ENCODE measurements around the gene VILL. TPM values are rescaled to one million over a fixed set of nuclear protein-coding genes. Genes with fewer than 3 reads are reported as not detected.

VILL gene
- total and polyA plus RNA-seq, 10 of the 15 experiments (the other 5 are each of a cell fraction or from before 2014, with no cell fraction given): 0.15 to 5.4 (median 2.1) TPM; not detected in 1

DNA sequence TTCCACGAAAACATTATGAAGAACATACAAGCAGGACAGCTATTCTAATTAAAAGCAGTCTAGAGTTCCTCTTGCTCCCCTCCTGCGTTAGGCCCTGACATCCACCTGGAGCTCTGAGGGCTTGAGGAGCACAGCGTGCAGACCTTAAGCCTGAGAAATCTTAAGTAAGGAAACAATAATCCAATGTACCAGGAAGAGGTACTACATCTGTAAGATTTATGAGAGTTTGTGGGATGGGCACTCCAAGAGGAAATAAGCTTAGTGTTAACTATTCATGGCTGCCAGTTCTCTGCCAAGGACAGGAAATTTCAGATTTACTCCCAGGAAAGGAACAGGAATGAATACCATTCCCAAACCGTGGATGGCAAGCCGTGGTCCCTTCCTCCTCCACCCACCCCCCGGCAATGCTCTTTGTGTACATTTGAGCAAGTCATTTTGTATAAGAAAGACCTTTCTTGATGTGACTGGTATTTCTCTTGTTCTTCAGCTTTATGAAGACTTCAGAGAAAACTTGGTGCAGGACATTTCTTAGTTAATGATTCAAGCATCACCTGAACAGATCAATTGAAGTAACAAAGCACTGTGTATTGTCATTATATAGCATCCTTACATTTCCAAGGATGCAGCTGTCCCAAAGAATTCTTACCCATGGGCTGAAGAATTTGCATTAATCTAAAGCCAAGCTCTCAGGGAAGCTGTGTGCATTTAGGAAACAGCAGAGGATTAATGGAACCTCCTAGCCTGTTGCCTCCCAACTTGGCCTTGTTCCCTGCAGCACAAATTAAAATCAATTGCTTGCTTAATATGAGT is 28.8 kb upstream of the VILL start:
- H3K4me2 ChIP-seq (ENCODE audit: control insufficient read depth, insufficient read depth): no peak overlapping the region
- SMC1A ChIA-PET (ENCODE audit: uncharacterized antibody, unreplicated experiment): no interaction called here
- no peak overlapping the region for H2AFZ ChIP-seq (ENCODE audit: control insufficient read depth, low read depth, low read length)
- H3K9me3 ChIP-seq (replicated peaks; ENCODE audit: control insufficient read depth, insufficient read depth, low read length): no peaks in the 10 kb centered on the region
- ATAC-seq (no peak), FAIRE-seq (no peak), DNase-seq (ENCODE audit: low read depth, low spot score) (no peak)
- intact Hi-C loops (cut with micrococcal nuclease; ENCODE audit: unreplicated experiment) (no loop called here), in situ Hi-C loops (cut with MboI) (loop anchor here (5.0 kb wide), 1 partner anchor 105 kb away; no protein-coding TSS in a partner anchor)
- H3K27ac ChIP-seq (ENCODE audit: control insufficient read depth, insufficient read depth): no peak overlapping the region
- POLR2A ChIA-PET: no interaction called here
- no peak overlapping the region for H3K4me3 ChIP-seq
- no peaks in the 10 kb centered on the region; a peak in 1 of 4 replicates for H3K27me3 ChIP-seq (replicated peaks in 1 of 2; ENCODE audit: control insufficient read depth in 2 of 2, insufficient read depth in 2 of 2, low read length in 1 of 2)
- no peak overlapping the region for H3K9ac ChIP-seq (ENCODE audit: control insufficient read depth, insufficient read depth, low read length)
- no peaks in the 10 kb centered on the region for H4K20me1 ChIP-seq (ENCODE audit: control insufficient read depth, insufficient read depth)
- CTCF ChIA-PET: interaction anchor here (1.2 to 1.6 kb wide), 3 partner anchors 13 to 96 kb away, joined by 3 to 5 read pairs (median 4); no protein-coding TSS in a partner anchor
- H3K79me2 ChIP-seq (ENCODE audit: control insufficient read depth, insufficient read depth, low read length): no peaks in the 10 kb centered on the region
- 32% methylated on average over 6 of the region's 6 CpGs for WGBS (ENCODE audit: insufficient coverage, insufficient replicate concordance, low lambda C conversion rate, missing lambda C conversion rate)
- BruUV-seq (replicated peaks): no TSS peak
- RAD21 ChIA-PET (ENCODE audit: unreplicated experiment): interaction anchor here (1.1 to 7.4 kb wide), 3 partner anchors 96 to 108 kb away, joined by 3 to 111 read pairs (median 3); no protein-coding TSS in a partner anchor
- peaks cover 3% of the 10 kb centered on the region for H3K4me1 ChIP-seq (ENCODE audit: control insufficient read depth, insufficient read depth, low read length)
- no peaks in the 10 kb centered on the region for H3K36me3 ChIP-seq (ENCODE audit: control insufficient read depth in 2 of 2, insufficient read depth in 2 of 2, low read length in 1 of 2)
- no peak for TF ChIP-seq TCF3 (IDR thresholded peaks at IDR 0.05; ENCODE audit: borderline replicate concordance, insufficient read depth, low read depth, low read length)
- TF ChIP-seq TARDBP (IDR thresholded peaks at IDR 0.05; ENCODE audit: borderline replicate concordance): no peak
- TF ChIP-seq, protein P1, sequence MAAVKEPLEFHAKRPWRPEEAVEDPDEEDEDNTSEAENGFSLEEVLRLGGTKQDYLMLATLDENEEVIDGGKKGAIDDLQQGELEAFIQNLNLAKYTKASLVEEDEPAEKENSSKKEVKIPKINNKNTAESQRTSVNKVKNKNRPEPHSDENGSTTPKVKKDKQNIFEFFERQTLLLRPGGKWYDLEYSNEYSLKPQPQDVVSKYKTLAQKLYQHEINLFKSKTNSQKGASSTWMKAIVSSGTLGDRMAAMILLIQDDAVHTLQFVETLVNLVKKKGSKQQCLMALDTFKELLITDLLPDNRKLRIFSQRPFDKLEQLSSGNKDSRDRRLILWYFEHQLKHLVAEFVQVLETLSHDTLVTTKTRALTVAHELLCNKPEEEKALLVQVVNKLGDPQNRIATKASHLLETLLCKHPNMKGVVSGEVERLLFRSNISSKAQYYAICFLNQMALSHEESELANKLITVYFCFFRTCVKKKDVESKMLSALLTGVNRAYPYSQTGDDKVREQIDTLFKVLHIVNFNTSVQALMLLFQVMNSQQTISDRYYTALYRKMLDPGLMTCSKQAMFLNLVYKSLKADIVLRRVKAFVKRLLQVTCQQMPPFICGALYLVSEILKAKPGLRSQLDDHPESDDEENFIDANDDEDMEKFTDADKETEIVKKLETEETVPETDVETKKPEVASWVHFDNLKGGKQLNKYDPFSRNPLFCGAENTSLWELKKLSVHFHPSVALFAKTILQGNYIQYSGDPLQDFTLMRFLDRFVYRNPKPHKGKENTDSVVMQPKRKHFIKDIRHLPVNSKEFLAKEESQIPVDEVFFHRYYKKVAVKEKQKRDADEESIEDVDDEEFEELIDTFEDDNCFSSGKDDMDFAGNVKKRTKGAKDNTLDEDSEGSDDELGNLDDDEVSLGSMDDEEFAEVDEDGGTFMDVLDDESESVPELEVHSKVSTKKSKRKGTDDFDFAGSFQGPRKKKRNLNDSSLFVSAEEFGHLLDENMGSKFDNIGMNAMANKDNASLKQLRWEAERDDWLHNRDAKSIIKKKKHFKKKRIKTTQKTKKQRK (IDR thresholded peaks at IDR 0.05; ENCODE audit: low read depth, low read length): no peak
- TF ChIP-seq CUX1 (IDR thresholded peaks at IDR 0.05; ENCODE audit: insufficient replicate concordance, low read depth, low read length): no peak
- TF ChIP-seq NFYA (IDR thresholded peaks at IDR 0.05; ENCODE audit: borderline replicate concordance, low read depth, low read length): no peak
- no peak for TF ChIP-seq PBX3 (IDR thresholded peaks at IDR 0.05; ENCODE audit: insufficient replicate concordance, low read depth, low read length)
- no peak for TF ChIP-seq IRF4 (IDR thresholded peaks at IDR 0.05; ENCODE audit: low read depth, low read length)
- no peak for TF ChIP-seq NBN (IDR thresholded peaks at IDR 0.05)
- TF ChIP-seq, protein P2, sequence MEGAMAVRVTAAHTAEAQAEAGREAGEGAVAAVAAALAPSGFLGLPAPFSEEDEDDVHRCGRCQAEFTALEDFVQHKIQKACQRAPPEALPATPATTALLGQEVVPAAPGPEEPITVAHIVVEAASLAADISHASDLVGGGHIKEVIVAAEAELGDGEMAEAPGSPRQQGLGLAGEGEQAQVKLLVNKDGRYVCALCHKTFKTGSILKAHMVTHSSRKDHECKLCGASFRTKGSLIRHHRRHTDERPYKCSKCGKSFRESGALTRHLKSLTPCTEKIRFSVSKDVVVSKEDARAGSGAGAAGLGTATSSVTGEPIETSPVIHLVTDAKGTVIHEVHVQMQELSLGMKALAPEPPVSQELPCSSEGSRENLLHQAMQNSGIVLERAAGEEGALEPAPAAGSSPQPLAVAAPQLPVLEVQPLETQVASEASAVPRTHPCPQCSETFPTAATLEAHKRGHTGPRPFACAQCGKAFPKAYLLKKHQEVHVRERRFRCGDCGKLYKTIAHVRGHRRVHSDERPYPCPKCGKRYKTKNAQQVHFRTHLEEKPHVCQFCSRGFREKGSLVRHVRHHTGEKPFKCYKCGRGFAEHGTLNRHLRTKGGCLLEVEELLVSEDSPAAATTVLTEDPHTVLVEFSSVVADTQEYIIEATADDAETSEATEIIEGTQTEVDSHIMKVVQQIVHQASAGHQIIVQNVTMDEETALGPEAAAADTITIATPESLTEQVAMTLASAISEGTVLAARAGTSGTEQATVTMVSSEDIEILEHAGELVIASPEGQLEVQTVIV (IDR thresholded peaks at IDR 0.05; ENCODE audit: borderline replicate concordance, partially characterized antibody): no peak
